GM19452 (cell line): ENCODE measurements around the gene BATF.
A peak's percentile ranks its signal among the peaks of the same experiment; 100 is the strongest.
"Not testable (repeated sequence)": the region's sequence is repeated elsewhere in the genome, so short reads cannot be mapped to it uniquely, and the experiment has no call there.

Source experiments
- ATAC-seq: cut with Tn5 transposase; IDR thresholded peaks from one replicate; pipeline ENCODE4 v1.9.1; 2021; ENCODE audit not compliant: unreplicated experiment

Gene BATF

GRCh38 chr14:75522224-75522982 is at the start of gene BATF:
Gene BATF (plus strand): TSS chr14:75522469. CDS start chr14:75522683, 214 bp downstream.
- ATAC-seq, result peak; percentile 69

GRCh38 chr14:75474127-75474526 is 48.1 kb upstream of the BATF start:
- ATAC-seq, result not testable (repeated sequence)

- ATAC-seq, result no peak
These were observed 45.8 kb upstream of the BATF start for GRCh38 chr14:75476274-75476995.

- ATAC-seq, result no peak
These were observed 44.4 kb upstream of the BATF start for GRCh38 chr14:75477881-75478280.

GRCh38 chr14:75479770-75480600 is 42.3 kb upstream of the BATF start:
- peak; percentile 71 for ATAC-seq

GRCh38 chr14:75482366-75482765 is 39.9 kb upstream of the BATF start:
- no peak for ATAC-seq

- no peak for ATAC-seq
These were observed 37.4 kb upstream of the BATF start for GRCh38 chr14:75484711-75485429.

GRCh38 chr14:75486318-75486717 is 36.0 kb upstream of the BATF start:
- ATAC-seq, result no peak

- ATAC-seq, result peak; percentile 87
These were observed 35.1 kb upstream of the BATF start for GRCh38 chr14:75487155-75487671.

- ATAC-seq, result no peak
These were observed 32.8 kb upstream of the BATF start for GRCh38 chr14:75489480-75489837.

GRCh38 chr14:75491376-75491978 is 30.8 kb upstream of the BATF start:
- no peak for ATAC-seq

- no peak for ATAC-seq
These were observed 29.3 kb upstream of the BATF start for GRCh38 chr14:75492832-75493591.

GRCh38 chr14:75493592-75494087 is 28.6 kb upstream of the BATF start:
- ATAC-seq, result no peak

GRCh38 chr14:75494896-75495295 is 27.4 kb upstream of the BATF start:
- no peak for ATAC-seq

GRCh38 chr14:75495399-75495798 is 26.9 kb upstream of the BATF start:
- no peak for ATAC-seq

GRCh38 chr14:75495882-75496281 is 26.4 kb upstream of the BATF start:
- no peak for ATAC-seq

- ATAC-seq, result no peak
These were observed 25.5 kb upstream of the BATF start for GRCh38 chr14:75496755-75497154.

GRCh38 chr14:75497191-75497590 is 25.1 kb upstream of the BATF start:
- ATAC-seq, result peak; percentile 45

GRCh38 chr14:75497701-75498100 is 24.6 kb upstream of the BATF start:
- no peak for ATAC-seq
